H9 (cell line): Measurements from ENCODE around the gene AFDN. TPM values are rescaled to one million over a fixed set of nuclear protein-coding genes. Genes with fewer than 3 reads are reported as not detected.

Experiments used
- DNase-seq: peaks from one replicate; pipeline ENCODE4 v3.0.0-alpha.2; 2017
- H2AFZ ChIP-seq: one replicate; pipeline ENCODE4 v1.6.1; 2013; ENCODE audit warnings: mild to moderate bottlenecking, low read length, control low read depth, moderate library complexity
- H2AK5ac ChIP-seq: 2 replicates; pipeline ENCODE4 v1.6.1; 2013; ENCODE audit warnings: low read length, control low read depth, mixed read lengths; ENCODE audit not compliant: insufficient read length
- H2BK120ac ChIP-seq: one replicate; pipeline ENCODE4 v1.6.1; 2013; ENCODE audit warnings: low read depth, mild to moderate bottlenecking, low read length, control low read depth, inconsistent platforms; ENCODE audit not compliant: poor library complexity, severe bottlenecking
- H2BK12ac ChIP-seq: 2 replicates; pipeline ENCODE4 v1.6.1; 2013; ENCODE audit warnings: low read length, control low read depth, mixed read lengths, low read depth; ENCODE audit not compliant: insufficient read length
- H2BK15ac ChIP-seq: 2 replicates; pipeline ENCODE4 v1.6.1; 2013; ENCODE audit warnings: low read depth, low read length, control low read depth
- H2BK20ac ChIP-seq: one replicate; pipeline ENCODE4 v1.6.1; 2013; ENCODE audit warnings: low read depth, mild to moderate bottlenecking, low read length, control low read depth, inconsistent platforms; ENCODE audit not compliant: poor library complexity, severe bottlenecking
- H2BK5ac ChIP-seq: 2 replicates; pipeline ENCODE4 v1.6.1; 2013; ENCODE audit warnings: low read length, control low read depth, mixed read lengths; ENCODE audit not compliant: insufficient read length
- H3K14ac ChIP-seq: 2 replicates; pipeline ENCODE4 v1.6.1; 2013; ENCODE audit warnings: low read length, control low read depth; ENCODE audit not compliant: insufficient read depth
- H3K18ac ChIP-seq: 2 replicates; pipeline ENCODE4 v1.6.1; 2013; ENCODE audit warnings: low read depth, mild to moderate bottlenecking, mixed read lengths, low read length, control low read depth; ENCODE audit not compliant: insufficient read length
- H3K23ac ChIP-seq: 2 replicates; pipeline ENCODE4 v1.6.1; 2013; ENCODE audit warnings: low read length, control low read depth, mixed read lengths, low read depth; ENCODE audit not compliant: insufficient read length
- H3K23me2 ChIP-seq: 2 replicates; pipeline ENCODE4 v1.6.1; 2013; ENCODE audit warnings: low read depth, mild to moderate bottlenecking, mixed read lengths, low read length, control low read depth; ENCODE audit not compliant: insufficient read length, poor library complexity, severe bottlenecking
- H3K27ac ChIP-seq: 2 replicates; pipeline ENCODE4 v1.5.1; 2013; ENCODE audit warnings: low read length, control low read depth, mixed read lengths, low read depth; ENCODE audit not compliant: insufficient read length
- H3K27me3 ChIP-seq: 2 replicates; pipeline ENCODE4 v1.6.1; 2013; ENCODE audit warnings: low read length, control low read depth, inconsistent platforms; ENCODE audit not compliant: insufficient read depth
- H3K4ac ChIP-seq: 2 replicates; pipeline ENCODE4 v1.6.1; 2013; ENCODE audit warnings: low read depth, mild to moderate bottlenecking, control low read depth, inconsistent platforms, low read length, moderate library complexity
- H3K4me1 ChIP-seq: 2 replicates; pipeline ENCODE4 v1.6.1; 2013; ENCODE audit warnings: low read length, control low read depth, inconsistent platforms; ENCODE audit not compliant: insufficient read depth
- H3K4me2 ChIP-seq: 2 replicates; pipeline ENCODE4 v1.6.1; 2013; ENCODE audit warnings: low read length, control low read depth, mixed read lengths; ENCODE audit not compliant: insufficient read length, insufficient read depth
- H3K56ac ChIP-seq: 2 replicates; pipeline ENCODE4 v1.6.1; 2013; ENCODE audit warnings: low read depth, mild to moderate bottlenecking, mixed read lengths, low read length, control low read depth; ENCODE audit not compliant: insufficient read length
- H3K79me1 ChIP-seq: 2 replicates; pipeline ENCODE4 v1.6.1; 2013; ENCODE audit warnings: low read depth, mild to moderate bottlenecking, moderate library complexity, low read length, control low read depth, inconsistent platforms; ENCODE audit not compliant: insufficient read depth, poor library complexity, severe bottlenecking
- H3K79me2 ChIP-seq: 2 replicates; pipeline ENCODE4 v1.6.1; 2013; ENCODE audit warnings: low read length, control low read depth, inconsistent platforms; ENCODE audit not compliant: insufficient read depth
- H3K9ac ChIP-seq: 2 replicates; pipeline ENCODE4 v1.6.1; 2013; ENCODE audit warnings: low read length, control low read depth, mixed read lengths; ENCODE audit not compliant: insufficient read length; ENCODE audit errors: extremely low read depth
- H3K9me3 ChIP-seq: one replicate; pipeline ENCODE4 v1.6.1; 2013; ENCODE audit warnings: low read depth, low read length, inconsistent platforms; ENCODE audit not compliant: control insufficient read depth
- H3T11ph ChIP-seq: one replicate; pipeline ENCODE4 v1.6.1; 2013; ENCODE audit warnings: mild to moderate bottlenecking, low read length, control low read depth, inconsistent platforms
- H4K20me1 ChIP-seq: one replicate; pipeline ENCODE4 v1.6.1; 2013; ENCODE audit not compliant: control insufficient read depth, insufficient read length, insufficient read depth
- H4K5ac ChIP-seq: 2 replicates; pipeline ENCODE4 v1.6.1; 2013; ENCODE audit warnings: low read depth, mild to moderate bottlenecking, mixed read lengths, low read length, control low read depth; ENCODE audit not compliant: insufficient read length
- H4K8ac ChIP-seq: replicated peaks from 2 replicates; pipeline ENCODE4 v1.6.1; 2013; ENCODE audit warnings: low read length, control low read depth, mixed read lengths, low read depth; ENCODE audit not compliant: insufficient read length
- H4K91ac ChIP-seq: 2 replicates; pipeline ENCODE4 v1.6.1; 2013; ENCODE audit warnings: low read depth, mild to moderate bottlenecking, moderate library complexity, mixed read lengths, low read length, control low read depth; ENCODE audit not compliant: insufficient read length
- H3K27ac Mint-ChIP-seq, 3 experiments: 2 replicates in 2 of 3; 3 replicates in 1 of 3; pipeline ENCODE4 v1.8.0; 2020 to 2021; ENCODE audit warnings: mixed read lengths in 3 of 3, mild to moderate bottlenecking in 1 of 3, moderate library complexity in 1 of 3
- H3K27me3 Mint-ChIP-seq: 2 replicates; pipeline ENCODE4 v1.8.0; 2021; ENCODE audit warnings: low read depth, mild to moderate bottlenecking, moderate library complexity, mixed read lengths
- H3K36me3 Mint-ChIP-seq, 3 experiments: 2 replicates in 2 of 3; 3 replicates in 1 of 3; pipeline ENCODE4 v1.8.0; 2020 to 2021; ENCODE audit warnings: low read depth in 3 of 3, mixed read lengths in 3 of 3; ENCODE audit not compliant: insufficient read depth in 1 of 3
- H3K4me1 Mint-ChIP-seq, 2 experiments: 2 replicates each; pipeline ENCODE4 v1.8.0; 2020; ENCODE audit warnings: mixed read lengths in 2 of 2
- H3K4me3 Mint-ChIP-seq, 2 experiments: 2 replicates in 1 of 2; 3 replicates in 1 of 2; pipeline ENCODE4 v1.8.0; 2020 to 2021; ENCODE audit warnings: mild to moderate bottlenecking in 2 of 2, mixed read lengths in 2 of 2, moderate library complexity in 1 of 2
- H3K9me3 Mint-ChIP-seq, 2 experiments: 2 replicates in 1 of 2; 3 replicates in 1 of 2; pipeline ENCODE4 v1.8.0; 2020; ENCODE audit warnings: mild to moderate bottlenecking in 2 of 2, mixed read lengths in 2 of 2, moderate library complexity in 1 of 2
- WGBS: extraction: QIAGEN DNeasy Blood & Tissue Kit; methylation state at CpG from one replicate; pipeline ENCODE4 v1.1.7; 2013; ENCODE audit warnings: missing lambda C conversion rate, low lambda C conversion rate, mixed read lengths; ENCODE audit not compliant: insufficient read length; ENCODE audit errors: extremely low coverage; 5-methylcytosine and 5-hydroxymethylcytosine counted together
- total RNA-seq: library from RNA; stranded (reverse); gene quantifications from 2 replicates; pipeline ENCODE4 v1.2.1, GENCODE V29; 2021
- TF ChIP-seq, protein P1 (sequence below): fragments of 200-600 bp; sonication (generic); conservative IDR thresholded peaks from 3 replicates; pipeline ENCODE4 v1.8.0; 2021; ENCODE audit warnings: antibody characterized with exemption, mild to moderate bottlenecking

Gene AFDN
- total RNA-seq, 1 experiment from 2014 or later, result 157 TPM

DNA sequence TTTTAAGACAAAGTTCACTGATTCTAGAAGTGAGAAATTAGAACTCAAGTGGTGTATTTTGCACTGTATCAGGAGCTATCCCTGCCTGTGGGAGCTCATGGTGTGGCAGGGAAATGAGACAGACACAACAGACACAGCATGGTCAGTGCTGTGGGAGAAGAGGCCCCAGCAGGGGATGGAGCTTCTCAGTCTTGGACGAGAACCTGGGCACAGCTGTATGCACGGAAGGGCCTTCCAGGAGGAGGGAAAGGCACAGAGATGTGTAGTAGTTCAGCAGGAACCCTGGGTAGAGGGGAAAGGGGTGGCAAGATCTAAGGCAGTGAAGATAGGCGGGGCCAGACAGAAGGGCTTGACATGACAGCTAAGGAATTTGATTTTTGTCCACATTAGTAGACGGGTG is 122.0 kb downstream of the AFDN start:
- Histone ChIP-seq H3K56ac (no peak overlapping the region), H2BK5ac (no peak overlapping the region), H3K79me2 (no peaks in the 10 kb centered on the region), H2BK120ac (no peak overlapping the region), H2BK15ac (no peak overlapping the region), H2AFZ (no peak overlapping the region), H3K4ac (no peak overlapping the region), H3K4me2 (no peak overlapping the region), H3K27me3 (no peaks in the 10 kb centered on the region), H3T11ph (no peak overlapping the region), H4K5ac (no peak overlapping the region), H3K14ac (no peak overlapping the region), H2BK12ac (no peak overlapping the region), H3K9ac (no peak overlapping the region), H3K27ac (no peak overlapping the region), H3K23ac (no peak overlapping the region), H3K79me1 (no peaks in the 10 kb centered on the region), H2AK5ac (no peak overlapping the region), H3K23me2 (no peaks in the 10 kb centered on the region), H3K9me3 (no peaks in the 10 kb centered on the region), H4K20me1 (no peaks in the 10 kb centered on the region), H4K91ac (no peak overlapping the region), H2BK20ac (no peak overlapping the region), H3K4me1 (no peaks in the 10 kb centered on the region), H3K18ac (no peak overlapping the region), H4K8ac (no peak overlapping the region)
- no peak for DNase-seq
- Mint-ChIP-seq H3K27me3 (no peaks in the 10 kb centered on the region), H3K4me3 (no peak overlapping the region), H3K9me3 (no peaks in the 10 kb centered on the region), H3K36me3 (peaks cover 42 to 75% (median 72%) of the 10 kb centered on the region in 3 experiments; a peak in 6 of 7 replicates), H3K27ac (peak overlapping the region in 1 of 3 experiments; percentile 18; a peak in 2 of 7 replicates), H3K4me1 (no peaks in the 10 kb centered on the region)
- no CpG with 5 or more reads among the region's 4 CpGs for WGBS
- TF ChIP-seq, protein P1, sequence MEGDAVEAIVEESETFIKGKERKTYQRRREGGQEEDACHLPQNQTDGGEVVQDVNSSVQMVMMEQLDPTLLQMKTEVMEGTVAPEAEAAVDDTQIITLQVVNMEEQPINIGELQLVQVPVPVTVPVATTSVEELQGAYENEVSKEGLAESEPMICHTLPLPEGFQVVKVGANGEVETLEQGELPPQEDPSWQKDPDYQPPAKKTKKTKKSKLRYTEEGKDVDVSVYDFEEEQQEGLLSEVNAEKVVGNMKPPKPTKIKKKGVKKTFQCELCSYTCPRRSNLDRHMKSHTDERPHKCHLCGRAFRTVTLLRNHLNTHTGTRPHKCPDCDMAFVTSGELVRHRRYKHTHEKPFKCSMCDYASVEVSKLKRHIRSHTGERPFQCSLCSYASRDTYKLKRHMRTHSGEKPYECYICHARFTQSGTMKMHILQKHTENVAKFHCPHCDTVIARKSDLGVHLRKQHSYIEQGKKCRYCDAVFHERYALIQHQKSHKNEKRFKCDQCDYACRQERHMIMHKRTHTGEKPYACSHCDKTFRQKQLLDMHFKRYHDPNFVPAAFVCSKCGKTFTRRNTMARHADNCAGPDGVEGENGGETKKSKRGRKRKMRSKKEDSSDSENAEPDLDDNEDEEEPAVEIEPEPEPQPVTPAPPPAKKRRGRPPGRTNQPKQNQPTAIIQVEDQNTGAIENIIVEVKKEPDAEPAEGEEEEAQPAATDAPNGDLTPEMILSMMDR, result no peak
